ENCODE results near the gene CTBP1.

Gene CTBP1

DNA sequence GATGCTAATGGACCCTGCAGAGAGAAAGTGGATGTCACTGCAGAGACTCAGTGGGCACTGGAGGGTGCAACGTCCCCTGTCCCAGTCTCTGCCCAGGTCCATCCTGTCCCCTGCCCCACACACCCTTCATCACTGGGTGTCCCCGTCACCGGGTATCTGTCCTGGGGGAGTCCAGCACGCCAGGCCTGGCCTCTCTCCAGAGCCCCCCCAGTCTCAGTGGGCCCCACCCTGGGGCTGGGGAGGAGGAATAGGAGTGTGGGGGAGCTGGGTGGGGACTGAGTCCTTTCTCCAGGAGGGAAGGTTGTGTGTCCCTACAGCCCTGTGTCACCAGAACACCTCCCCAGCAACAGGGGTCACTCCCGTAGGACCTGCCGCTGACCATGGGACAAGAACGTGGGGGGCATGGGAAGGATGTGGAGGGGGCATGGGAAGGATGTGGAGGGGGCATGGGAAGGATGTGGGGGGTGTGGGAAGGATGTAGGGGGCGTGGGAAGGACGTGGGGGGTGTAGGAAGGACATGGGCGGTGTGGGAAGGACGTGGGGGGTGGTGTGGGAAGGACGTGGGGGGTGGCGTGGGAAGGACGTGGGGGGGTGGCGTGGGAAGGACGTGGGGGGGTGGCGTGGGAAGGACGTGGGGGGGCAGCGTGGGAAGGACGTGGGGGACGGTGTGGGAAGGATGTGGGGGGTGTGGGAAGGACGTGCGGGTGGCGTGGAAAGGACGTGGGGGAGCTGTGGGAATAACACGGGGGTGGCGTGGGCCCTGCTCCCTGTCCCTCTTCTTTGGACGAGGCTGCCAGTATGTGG lies 55.5 kb downstream of the CTBP1 start:
- no peak for DNase-seq

DNA sequence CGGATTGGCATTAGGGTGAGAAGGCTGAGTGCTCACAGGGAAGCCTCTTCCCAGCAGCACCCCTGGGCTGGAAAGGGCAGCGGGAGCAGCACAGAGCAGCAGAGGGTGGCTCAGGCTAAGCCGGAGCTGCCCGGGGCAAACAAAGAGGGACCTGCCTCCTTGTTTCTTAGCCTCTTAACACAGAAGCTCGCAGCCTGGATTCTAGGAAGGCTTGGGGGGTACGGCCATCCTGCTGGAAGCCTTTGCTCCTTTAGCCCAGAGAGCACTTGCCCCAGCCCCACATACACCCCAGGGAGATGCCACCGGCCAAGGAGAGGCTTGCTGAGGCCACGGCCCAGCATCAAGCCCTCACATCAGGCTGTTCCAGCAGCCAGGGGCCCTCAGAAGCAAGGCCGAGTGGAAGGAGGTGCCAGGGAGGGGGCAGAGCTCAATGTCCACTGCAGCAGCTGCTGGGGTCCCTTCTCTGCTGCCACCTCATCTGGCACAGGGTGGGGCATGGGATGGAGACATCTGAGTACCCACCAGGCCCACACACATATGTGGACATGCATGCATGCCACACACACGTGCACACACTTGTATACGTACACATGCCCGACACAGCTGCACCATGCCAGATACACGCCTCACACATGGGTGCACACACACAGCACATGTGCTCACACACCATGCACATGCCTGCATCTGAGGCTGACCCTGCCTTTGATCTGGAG lies 56.3 kb downstream of the CTBP1 start:
- no peak for DNase-seq

DNA sequence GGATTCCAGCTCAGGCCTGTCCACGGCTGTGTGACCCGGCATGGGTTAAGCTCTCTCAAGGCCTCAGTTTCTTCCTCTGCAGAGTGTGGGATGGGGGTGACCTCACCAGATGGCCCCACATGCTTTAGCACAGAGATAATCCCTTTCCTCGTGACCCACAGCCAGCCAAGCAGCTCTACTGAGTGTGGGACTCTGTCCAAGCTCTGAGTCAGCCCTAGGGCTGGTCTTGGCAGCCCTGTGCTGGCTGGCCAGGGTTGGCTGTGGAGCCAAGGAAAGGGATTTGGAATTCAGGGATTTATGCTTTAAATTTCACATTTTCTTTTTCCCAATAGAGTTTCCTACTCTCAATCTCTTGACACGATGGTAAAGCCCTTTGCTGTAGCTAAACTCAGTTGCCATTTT lies 56.8 kb downstream of the CTBP1 start:
- peak; percentile 77 for DNase-seq

DNA sequence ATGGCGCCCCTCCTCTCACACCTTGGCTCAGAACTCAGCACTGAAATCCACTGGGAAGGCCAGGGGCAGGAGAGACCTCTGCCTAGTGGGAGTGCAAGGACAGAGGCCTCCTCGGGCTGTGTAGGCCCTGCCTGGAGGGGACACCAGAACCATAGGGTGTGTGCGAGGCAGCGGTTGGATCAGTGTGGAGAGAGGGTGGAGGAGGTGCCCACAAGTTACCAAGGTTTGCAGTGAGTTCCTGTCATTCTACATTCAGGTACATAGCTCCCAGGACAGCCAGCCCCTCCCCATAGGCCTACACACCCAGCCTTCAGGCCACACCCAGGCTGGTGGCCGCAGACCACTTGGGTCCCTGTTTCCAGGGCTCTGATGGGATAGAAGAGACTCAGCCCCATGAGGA lies 57.3 kb downstream of the CTBP1 start:
- DNase-seq, result no peak

DNA sequence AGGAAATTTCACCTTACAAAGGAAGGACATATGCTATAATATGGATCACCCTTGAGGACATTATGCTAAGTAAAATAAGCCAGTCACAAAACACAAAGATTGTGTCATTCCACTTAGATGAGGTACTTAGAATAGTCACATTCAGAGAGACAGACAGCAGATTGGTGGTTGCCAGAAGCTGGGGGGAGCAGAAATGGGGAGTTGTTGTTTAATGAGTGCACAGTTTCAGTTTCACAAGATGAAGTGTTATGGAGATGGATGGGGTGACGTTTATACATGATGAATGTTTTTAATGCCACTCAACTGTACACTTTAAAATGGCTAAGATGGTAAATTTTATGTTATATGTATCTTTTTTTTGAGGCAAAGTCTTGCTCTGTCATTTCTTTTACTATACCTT lies 61.7 kb downstream of the CTBP1 start:
- DNase-seq, result no peak

DNA sequence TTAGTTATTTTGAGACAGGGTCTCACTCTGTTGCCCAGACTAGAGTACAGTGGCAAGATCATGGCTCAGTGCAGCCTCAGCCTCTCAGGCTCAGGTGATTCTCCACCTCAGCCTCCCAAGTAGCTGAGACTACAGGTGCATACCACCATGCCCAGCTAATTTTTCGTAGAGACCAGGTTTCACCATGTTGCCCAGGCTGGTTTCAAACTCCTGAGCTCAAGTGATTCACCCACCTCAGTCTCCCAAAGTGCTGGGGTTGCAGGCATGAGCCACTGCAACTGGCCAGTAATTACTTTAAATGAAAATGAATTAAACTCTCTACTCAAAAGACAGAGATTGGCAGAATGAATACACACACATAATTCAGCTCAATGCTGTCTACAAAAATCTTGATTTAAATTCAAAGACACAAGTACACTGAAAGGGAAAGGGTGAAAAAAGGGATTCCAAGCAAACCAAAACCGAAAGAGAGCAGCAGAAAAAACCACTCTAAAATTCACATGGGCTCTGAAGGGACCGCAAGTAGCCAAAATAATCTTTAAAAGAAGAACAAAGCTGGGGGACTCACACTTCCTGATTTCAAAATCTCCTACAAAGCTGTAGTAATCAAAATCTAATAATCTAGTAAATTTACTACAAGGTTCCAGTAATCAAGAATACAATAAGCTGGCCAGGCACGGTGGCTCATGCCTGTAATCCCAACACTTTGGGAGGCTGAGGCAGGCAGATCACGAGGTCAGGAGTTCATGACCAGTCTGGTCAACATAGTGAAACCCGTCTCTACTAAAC lies 64.8 kb downstream of the CTBP1 start:
- no peak for DNase-seq

DNA sequence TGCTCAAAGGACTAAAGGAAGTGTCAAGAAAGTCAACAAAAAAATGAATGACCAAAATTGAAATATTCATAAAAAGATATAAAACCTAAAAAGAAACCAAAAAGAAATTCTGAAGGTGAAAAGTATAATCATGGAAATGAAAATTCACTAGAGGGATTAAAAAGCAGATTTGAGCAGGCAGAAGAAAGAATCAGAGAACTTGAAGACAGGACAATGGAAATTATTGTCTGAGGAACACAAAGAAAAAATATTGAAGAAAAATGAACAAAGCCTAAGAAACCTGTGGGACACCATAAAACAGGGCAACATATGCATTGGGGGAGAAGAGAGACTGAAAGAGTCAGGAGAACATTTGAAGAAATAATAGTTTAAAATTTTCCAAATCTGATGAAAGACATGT lies 66.6 kb downstream of the CTBP1 start:
- DNase-seq, result no peak

DNA sequence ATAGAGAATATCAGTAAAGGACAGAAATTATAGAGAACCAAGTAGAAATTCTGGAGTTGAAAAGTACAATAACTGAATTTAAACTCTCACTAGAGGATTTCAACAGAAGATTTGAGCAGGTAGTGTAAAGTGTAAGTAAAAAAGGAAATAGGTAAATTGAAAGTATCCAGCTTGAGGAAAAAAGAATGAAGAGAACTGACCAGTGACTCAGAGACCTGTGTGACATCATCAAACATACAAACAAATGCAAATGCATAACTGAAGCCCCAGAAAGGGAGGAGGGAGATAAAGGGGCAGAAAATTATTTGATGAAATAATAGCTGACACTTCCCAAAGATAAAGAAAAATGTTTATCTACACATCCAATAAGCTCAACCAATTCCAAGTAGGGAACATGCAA lies 68.3 kb downstream of the CTBP1 start:
- DNase-seq, result no peak

DNA sequence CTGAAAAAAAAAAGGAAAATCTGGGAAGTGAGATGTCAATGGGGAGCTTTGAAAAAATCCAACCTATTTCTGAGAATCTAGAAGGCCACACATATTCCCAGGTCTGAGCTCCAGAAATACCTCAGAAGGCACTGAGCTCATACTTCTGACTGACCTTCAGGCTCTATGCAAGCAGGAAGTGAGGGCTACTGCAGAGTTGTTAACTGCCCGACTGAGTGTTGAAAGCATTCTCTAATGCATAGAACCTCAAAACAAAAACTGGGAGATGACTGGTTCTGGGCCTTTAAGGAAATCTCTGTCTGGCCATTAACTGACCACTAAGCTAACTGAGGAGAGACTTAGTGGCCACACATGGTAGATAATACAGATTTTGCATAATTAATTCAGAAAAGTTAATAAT lies 69.0 kb downstream of the CTBP1 start:
- DNase-seq, result no peak

DNA sequence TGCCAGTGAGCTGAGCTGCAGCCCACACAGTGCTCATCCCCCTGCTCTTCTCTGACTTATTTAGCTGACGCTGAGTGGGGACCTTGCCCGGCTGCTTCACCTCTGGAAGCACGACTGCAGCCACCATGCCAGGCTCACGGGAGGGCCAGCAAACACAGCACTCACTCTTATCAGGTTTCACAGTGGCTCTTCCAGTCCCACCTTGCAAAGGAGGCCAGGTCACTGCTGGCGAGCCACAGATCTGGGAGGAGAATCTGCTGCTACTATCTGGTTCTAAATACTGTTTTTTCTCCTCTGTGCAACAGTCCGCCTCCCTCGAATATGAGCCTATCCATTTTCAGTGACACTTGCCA lies 69.9 kb downstream of the CTBP1 start:
- DNase-seq, result peak; percentile 45

DNA sequence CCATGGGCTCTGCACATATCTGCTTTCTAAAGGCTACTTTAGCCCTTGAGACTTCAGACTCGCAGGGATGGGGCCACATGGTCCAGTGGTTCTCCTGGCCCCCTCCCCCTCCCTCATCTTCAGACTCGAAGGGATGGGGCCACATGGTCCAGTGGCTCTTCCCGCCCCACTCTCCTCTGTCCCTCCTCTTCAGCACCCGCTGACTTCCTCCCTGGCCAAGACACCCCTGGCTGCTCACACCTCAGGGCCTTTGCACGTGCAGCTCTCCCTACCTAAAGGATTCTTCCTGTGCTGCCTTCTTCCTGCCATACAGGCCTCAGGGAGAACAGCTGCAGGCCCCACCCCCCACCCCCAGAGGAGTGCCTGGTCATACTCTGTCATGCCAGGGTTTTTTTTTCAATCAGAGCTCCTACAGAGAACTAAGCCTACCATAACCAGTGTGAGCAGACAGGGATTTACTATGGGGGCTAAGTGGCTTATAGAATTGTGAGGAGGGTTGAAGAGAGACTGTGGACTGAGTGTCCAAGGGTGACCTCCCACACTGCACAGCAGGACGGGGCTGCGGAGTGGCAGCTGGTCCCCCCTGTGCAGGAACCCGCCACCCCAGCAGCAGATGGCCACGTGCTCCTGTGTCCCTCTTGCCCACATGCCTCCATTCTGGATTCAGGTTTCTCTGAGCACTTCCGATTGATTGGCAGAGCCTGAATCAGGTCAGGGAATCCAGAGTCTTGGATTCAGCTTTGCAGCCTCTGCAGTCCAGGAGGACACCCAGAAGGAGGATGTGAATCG lies 70.4 kb downstream of the CTBP1 start:
- DNase-seq, result no peak

DNA sequence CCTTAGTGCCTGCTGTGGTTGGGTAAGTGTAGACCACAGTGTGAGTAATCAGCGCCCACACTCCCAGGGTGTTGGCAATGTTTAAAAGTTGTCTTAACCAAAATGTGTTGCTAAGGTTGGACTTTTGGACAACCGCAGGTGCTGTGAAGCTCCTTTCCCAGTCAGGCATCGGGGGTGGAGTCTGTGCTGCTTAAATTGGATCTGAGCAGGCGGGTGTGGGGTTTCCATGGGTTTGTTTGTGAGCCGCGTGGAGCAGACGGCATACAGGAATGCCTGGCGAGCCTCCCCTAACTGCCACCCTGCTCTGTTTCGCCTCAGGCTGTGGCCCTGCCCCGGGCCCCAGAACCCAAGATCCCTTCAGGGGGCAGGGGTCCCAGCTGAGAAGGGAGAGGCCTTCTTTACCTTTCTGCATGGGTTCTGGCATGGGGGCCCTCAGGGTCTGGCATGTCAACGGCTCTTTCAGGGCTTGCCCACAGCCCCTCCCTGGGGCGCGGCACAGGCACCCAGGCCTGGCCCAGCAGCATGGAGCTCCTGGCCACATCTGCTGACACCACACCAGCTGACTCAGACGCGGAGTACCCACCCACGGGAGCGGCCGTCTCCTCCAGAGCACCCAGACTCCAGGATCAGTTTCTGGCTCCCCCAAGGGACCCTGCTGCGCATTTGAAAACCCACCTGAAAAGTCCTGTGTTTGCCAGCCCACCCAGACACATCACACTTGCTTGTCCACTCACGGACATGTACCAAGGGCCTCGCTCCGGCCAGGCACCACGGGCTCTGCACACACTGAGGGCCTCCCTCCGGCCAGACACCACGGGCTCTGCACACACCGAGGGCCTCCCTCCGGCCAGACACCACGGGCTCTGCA lies 71.4 kb downstream of the CTBP1 start:
- DNase-seq, result peak; percentile 66

DNA sequence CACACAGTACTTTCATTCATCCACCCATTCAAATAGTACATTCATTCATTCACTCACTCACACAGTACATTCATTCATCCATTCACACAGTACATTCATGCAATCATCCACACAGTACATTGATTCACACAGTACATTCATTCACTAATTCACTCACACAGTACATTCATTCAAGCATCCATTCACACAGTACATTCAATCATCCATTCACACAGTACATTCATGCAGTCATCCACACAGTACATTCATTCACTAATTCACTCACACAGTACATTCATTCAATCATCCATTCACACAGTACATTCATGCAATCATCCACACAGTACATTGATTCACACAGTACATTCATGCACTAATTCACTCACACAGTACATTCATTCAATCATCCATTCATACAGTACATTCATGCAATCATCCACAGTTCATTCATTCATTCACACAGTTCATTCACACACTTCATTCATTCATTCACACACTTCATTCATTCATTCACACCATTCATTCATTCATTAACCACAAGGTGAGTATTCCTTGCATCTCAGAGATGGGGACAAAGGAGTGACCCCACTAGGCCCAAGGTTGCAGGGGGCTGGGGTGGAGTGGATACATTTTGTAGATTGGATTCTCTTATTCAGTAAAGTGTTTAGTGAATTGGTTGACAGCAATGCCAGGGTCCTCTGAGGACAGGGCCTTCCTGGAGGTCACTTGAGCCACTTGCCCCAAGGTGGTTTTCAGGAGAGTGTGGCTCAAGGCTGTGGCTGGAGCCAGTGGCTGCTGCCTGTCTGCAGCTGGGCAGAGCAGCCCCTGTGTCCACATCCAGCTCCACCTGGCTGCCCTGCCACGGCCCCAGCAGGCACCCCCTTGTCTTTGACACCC lies 72.3 kb downstream of the CTBP1 start:
- no peak for DNase-seq

DNA sequence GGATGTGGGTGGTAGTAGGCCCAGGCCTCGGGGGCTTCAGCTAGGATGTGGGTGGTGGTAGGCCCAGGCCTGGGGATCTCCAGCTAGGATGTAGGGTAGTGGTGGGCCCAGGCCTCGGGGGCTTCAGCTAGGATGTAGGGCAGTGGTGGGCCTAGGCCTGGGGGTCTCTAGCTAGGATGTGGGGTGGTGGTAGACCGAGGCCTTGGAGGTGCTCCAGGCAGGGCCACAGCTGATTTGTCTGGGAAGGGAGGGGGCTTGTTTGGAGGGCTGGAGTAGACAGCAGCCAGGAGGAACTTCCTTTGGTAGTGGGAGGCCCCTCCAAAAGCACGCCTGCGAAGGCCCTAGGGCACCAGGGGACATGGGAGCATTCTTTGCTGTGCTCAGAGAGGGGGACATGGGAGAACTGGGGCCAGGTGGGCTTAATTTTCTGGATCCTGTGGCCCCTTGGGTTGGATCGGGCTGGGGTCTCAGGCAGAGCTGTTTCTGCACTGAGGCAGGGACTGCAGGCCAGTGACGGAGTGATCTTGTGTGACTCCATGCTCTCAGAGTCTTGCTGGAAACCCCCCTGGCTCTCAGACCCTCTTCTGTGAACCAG lies 73.2 kb downstream of the CTBP1 start:
- DNase-seq, result no peak

DNA sequence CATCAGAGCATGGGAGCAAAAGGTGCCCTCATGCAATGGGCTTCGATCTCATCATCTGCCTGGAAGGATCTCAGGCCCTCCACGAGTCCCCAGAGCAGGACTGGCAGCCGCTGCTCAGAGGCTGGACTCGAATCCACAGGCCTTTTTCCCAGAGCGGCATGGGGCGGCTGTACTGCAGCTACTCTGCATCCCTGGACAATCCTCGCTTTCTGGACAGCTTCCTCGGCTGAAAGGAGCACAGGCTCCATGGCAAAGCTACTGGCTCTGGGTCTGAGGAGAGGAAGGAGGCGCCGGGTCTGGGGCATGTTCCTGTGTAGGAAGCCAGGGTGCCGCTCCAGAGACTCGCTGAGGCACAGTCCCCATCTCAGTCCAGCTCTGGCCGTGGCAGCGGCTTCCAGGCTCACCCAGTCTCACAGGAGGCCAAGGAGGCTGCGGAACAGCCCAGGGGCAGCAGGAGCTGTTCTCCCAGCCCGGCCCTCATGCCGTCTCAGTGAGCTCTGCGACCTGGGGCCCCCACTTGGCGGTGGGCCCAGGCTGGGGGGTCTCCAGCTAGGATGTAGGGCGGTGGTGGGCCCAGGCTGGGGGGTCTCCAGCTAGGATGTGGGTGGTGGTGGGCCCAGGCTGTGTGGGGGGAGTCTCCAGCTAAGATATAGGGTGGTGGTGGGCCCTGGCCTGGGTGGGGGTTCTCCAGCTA lies 73.8 kb downstream of the CTBP1 start:
- DNase-seq, result no peak

DNA sequence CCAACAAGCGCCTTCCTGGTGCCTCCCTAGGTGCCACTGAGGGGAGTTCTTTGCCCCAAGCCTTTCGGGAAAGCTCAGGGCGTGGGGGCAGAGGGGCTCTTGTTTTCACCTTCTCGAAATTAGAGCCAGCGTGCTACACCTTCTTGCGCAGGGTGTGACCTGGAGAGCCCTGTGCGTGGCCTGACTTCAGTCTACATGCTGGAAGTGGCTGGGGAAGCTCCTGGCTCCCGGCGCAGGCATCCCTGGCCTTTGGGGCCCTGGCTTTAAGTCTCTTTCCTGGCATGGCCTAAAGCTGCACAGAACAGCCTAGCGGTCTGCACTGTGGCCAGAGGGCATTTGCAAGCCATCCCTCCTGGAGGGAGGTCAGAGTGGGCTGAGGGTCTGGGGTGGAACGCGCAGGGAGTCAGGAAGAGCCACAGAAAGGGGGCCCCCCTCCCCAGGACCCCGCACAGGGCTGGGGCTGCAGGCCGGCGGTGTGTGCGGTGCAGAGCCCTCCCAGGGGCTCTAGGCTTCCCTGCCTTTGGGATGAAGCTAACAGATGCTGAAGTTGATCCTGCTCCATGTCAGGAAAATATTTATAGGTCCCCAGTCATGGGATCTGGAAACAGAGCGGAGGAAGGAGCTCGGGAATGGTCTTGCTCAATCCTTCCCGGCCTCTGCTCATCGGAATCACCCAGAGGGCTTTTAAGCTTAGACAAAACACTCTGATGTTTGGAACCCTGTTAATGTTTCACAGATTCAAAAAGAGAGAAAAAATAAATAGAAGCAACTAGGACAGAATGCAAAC lies 75.8 kb downstream of the CTBP1 start:
- DNase-seq, result no peak

DNA sequence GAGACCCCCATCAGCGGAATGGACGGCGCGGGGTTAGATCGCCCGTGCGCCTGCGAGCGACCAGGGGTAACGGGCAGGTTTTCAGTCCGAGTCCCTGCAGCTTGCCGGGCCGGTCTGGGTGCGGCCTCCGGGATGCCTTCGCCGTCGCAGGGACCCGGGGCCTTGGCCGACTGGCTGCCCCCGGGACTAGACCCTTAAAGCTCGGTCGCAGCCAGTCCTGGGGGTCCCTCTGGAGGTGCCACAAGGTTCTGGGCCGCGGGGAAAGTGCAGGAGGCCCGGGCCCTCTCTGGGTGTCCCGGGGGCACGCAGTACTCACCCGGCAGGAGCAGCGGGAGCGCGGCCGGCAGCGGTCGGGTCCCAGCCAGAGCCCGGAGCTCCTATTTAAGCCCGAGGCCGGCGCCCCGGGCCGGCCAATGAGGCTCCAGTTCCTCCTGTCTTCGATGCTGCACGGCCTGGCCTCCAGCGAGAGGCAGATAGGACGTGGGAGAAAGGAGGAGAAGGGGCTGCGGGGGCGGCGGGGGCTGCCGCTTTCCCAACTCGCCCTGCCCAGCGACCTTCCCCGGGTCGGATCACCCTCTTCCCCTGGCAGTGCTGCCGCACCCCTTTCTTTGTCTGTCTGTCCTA lies 76.6 kb downstream of the CTBP1 start, which contains the start of gene SPON2:
TSS of gene SPON2 (minus strand) at position 356 of the 624 bp plus-strand sequence.
- DNase-seq, result no peak
